NCI-H2196 (cell line): ENCODE data around the gene RASGEF1C.
A peak's percentile ranks its signal among the peaks of the same experiment; 100 is the strongest.

Experiments
- DNase-seq: peaks from one replicate; lab custom pipeline; 2025; ENCODE audit not compliant: unreplicated experiment; lab: John Stamatoyannopoulos, UW

Gene RASGEF1C

DNA sequence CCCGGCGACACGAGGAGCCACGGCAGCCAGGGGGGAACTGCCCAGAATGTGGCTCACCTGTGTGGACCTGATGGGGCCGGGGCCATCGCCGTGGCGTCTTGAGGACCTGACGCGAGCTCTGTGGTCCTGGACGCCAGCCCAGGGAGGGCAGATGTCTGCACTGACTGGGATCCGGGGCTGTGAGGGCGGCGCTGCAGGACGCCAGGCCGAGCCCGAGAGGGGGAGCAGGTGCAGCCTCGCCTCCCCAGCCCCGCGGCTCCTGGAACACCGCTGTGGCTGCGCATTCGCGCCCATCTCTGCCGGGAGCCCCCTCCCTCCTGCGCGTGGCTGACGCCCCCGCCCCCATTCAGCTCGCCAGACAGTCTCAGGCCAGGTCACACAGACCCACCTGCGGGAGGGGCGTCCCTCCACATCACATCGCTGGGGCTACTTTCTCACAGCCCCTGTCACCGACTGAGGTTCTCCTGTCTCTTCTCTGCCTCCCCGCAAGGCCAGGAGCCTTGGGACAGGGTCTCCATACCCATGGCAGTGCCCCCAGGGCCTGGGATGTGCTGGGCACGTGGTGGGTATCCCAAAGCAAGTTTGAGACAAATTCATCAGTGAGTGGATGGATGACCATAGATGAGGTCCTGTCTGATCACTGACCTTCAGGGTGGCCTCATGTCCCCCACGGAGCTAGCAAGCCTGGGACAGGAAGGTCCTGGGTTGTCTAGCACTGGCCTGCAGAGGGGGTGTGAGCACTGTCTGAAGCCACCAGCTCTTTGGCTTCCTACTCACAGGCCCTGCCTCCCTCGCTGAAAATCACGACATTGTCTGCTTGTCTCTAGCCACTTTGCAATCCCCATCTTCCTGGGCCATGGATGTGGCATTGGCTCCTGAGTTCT is 47.3 kb downstream of the RASGEF1C start:
- peak; percentile 75 for DNase-seq

DNA sequence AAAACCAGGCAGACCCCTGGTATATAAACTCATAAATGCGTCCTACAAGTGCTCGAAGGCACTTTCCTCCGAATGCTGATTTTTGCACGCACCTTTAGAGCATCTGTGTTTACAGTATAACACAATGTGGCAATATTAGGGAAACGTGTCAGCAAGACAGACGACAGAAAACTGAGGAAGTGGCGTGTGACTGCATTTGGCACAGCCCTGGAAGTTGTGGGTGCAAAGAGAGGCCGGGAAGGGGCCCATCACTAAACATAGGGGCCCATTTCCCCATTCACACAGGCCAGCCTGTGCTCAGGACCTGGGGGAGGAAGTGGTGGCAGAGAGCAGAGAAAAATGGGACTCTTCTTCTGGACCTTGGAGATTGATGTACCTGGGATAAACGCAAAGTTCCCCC is 48.2 kb downstream of the RASGEF1C start:
- no peak for DNase-seq

DNA sequence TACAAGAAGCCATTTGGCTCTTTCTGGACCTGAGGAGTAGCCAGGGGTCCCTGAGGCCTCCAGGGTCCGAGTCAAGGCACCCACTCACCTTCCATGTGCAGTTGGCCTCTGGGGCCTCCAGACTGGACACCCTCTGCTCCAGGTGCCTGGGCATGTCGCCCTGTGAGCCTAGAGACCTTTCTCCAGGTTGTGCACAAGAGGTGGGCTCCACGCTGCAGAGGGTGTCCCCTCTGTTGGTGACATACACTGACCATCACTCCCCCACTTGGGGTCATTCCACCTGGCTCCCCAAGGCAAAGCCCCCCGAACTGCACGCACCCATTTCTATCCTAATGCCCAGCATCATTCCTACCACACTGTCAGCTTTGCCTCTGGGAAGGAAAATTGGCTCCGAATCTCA is 48.8 kb downstream of the RASGEF1C start:
- no peak for DNase-seq

DNA sequence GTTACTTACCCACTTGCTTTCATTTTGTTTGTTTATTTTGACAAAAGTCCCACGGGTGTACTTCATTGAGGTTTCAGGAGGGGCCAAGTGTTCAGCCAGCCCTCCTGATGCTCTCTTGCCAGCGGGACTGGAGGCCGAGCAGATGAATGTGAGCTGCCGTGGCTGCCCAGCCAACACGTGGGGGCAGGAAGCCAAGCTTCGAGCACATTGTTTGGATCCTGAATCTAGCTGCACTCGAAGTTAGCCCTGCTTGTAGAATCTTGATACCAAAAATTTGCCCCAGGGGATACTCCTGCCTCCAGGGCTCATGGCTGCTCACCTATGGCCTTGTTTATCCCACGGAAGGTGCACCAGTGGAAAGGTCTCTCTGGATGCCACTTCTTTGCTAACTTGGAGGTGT is 49.3 kb downstream of the RASGEF1C start:
- no peak for DNase-seq

DNA sequence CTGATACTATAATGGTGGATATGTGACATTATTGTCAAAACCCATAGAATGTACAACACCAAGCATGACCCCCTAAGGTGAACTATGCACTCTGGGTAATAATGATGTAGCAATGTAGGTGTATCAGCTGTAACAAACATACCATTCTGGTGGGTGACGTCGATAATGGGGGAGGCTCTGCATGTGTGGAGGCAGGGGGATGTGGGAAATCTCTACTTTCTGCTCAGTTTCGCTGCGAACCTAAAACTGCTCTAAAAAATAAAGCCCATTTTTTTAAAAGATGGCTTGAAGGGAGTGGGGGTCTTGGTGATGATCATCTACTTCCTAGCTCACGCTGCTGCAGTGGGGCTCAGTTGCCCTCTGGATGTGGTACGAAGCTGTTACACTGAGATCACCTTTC is 51.1 kb downstream of the RASGEF1C start:
- no peak for DNase-seq

DNA sequence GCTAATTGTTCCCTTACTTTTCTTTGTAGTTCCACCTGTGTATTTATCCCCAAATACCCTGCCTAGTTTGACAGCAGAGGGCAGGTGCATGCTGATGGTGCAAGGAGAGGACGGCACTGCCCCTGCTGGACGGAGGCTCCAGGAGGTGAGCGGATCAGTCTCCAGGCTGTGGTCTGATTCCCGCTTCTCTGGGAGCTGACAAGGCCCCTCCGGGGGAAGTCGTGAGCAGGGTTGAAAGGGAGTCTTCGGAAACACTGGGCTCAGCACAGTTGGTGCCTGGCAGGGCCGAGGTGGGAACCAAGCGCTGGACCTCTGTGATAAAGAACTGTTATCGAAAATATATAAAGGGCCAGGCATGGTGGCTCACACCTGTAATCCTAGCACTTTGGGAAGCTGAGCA is 52.9 kb downstream of the RASGEF1C start:
- no peak for DNase-seq

DNA sequence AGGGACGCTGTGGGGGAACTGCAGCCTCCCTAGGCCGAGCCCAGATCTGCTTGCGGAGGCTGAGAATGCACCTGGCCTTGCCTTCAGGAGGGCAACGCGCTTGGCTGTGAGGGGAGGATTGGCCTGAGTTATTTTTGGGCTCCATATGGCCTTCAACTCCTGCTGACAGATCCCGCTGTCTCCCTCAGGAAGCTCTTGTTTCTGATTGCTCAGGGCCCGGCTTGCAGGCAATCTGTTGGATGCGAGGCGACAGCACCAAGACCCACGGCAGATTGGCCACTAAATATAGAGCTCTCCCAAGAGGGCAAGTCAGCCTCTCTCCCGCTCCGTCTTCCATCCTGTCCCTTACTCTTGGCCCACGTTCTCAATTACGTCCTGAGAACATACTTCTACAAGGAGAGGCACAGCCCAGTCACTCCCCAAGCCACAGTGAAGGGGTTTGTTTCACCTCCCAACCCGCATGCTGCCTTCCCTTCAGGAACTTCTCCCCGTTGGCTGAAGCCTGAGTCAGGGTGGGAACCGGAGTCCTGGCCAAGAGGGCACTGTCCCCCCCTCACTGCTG is 53.6 kb downstream of the RASGEF1C start:
- no peak for DNase-seq

DNA sequence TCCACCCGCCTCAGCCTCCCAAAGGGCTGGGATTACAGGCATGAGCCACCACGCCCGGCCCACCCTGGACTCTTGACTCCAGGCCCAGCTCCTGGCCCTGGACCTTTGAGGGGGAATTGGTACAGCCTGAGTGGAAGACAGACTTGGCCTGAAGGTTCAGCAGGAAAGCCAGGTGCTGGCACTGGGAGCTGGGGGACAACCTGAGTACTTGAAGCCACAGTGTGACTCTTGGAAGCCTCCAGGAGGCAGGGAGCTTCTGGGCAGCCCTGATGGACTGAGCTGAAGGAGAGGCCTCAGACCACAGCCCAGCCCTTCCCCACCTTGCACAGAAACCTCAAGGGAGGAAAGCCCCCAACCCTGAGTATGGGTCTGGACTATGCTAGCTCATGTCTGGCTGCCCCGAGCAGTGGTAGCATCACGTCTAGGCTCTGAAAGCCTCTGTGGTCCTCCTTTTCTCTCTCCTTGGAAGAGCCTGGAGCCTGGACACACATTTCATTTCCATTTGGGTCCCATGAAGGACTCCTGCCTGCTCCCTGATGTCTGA is 54.1 kb downstream of the RASGEF1C start:
- DNase-seq: no peak

DNA sequence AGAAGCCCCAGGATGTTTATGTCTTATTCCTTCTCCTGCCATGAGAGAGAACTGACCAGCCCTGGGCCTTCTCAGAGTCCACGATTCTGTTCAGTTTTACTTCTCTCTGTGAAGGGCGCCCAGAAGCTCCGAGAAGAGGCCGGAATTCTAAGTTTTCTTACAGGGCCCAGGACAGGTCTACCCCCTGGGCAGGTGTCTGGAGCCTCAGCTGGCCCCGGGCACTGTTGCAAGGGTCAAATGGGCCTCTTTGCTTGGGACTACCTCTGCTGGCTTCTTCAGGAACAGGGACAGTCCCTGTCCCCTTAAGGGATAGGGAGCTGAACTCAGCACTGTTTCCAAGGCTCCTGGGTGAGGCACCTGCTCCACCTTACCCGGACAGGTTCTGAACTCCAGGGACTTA is 55.0 kb downstream of the RASGEF1C start:
- no peak for DNase-seq

DNA sequence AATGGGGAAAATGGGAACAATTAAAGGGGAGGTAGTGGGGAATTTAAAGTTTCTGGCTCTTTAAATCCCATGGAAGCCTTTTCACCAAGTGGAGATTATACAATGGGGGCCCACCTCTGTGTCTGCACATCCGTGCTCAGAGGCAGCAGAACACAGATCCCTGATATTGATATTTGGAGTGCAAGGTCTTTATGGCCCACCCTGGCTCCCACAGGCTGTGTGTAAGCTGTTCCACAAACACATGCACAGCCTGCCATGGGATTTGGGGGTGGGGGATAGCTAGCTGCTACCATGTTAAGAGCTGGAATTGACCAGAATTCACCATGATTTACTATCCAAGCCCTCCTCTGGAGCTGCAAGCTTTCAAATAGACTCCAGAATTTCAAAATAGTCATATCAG is 55.9 kb downstream of the RASGEF1C start:
- no peak for DNase-seq

DNA sequence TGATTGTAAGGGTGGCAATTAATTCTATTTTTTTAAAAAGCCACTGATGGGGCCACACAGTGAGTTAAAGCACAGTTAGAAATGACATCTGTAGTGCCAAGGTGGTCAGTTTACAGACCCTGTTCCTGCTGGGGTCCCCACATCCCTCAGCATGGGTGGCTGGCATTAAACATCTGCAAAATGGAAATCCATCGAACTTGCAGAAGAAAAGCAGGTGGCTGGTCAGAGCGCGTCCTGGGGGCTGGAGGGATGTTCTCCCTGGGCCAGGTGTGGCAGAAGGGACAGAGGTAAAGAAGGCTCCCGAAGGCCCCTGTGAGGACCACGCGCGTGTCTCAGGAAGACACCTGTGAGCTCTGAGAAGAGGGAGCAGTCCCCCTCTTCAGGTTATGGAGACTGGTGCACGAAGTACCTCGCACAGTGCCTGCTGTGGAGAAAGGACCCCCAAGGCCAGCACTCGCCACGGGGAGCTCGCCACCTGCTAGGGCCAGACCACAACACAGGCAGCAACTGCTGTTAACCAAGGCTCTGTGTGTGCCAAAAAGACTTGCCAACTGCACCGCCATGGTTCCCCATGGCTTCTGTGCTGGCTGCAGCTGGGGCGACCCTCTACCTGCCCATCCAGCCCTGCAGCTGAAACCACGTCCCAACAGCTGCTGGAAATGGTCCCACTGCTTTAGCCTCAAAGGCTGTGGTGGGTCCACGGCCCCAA is 65.2 kb downstream of the RASGEF1C start:
- DNase-seq: no peak

DNA sequence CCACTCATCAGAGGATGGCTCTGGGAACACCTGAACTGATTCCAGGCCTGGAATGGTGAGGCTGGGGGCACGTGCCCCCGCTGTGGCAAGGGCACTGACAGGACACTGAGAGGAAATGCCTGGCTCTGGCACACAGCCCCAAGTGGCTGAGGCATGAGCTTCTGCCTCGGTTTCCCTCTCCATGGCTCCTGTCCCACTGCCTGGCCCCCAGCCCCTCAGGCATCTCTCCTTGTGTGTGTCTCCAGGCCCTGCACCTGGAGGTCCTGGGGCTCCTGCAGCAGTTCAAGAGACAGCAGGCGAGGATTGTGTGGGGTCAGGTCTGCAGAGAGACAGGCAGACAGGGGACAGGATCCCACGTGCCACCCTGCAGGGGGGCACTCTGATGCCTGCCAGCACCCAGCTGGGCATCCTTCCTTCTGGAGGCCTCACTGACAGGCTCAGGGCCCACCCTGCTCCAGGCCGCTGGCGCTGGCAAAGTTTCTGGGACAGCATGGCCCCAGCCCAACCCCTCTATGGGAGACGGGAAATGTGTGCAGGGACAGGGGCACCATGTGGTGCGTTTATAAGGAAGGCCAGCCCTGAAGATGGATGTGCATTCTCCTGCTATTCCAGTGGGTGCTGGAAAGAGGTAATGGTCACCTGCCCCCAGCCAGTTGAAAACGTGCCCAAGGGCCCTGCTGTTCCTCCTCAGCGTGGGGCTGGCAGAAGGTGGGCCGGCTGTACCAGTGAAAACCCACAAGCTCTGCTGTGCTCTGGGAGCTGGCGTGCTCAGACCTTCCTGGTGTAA is 66.0 kb downstream of the RASGEF1C start:
- DNase-seq: no peak

DNA sequence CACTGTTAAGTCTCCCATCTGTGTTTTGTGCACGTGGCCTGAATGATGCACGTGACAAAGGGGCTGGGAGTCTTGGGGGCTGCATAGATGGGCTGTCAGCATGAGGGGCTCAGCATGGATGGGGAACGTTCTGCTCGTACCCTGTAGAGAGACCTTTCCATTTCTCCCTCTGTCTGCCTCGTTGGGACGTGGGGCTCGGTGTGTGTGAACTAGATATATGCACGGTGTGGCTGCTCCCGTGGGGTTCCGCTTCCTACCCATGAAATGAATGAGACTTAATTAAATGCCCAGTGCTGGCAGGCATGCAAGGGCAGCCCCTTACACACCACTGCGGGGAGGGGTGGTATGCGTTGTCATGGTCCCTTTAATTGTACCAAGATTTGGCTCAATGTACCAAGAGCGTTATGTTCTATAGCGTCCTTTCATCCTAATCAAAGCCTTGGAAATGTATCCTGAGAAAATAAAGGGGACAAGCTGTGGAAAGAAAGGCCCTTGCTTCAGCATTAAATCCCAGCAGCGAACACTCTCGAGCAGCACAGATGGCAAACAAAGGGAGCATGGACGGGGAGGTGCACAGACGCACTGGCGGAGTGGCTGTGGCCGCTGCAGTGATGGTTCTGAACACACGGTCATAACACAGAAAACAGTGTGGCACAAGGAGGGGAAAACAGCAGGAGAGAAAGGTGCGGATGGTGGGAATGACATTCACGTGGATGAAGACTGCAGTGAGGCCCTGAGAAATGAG is 66.8 kb downstream of the RASGEF1C start:
- DNase-seq: no peak

DNA sequence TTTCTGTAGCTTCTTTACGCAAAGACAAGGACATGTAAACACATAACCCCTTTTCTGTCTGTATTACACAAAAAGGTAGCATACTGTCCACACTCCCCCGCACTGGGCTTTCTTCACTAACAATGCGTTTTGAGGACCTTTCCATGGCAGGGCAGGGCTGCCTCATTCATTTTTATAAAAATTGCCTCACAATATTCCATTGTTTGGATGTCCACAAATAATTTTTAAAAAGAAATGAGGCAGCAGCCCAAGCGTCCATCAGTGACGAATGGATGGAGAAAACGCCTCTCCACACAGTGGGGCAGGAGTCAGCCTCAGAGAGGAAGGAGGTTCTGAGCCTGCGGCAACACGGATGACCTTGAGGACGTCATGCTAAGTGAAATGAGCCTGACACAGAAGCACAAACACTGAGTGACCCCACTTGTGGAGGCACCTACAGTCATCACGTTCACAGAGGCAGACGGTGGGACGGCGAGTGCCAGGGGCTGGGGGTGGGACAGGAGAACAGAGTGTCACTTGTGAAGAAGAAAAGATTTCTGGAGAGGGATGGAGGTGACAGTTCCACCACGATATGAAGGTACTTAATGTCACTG is 67.8 kb downstream of the RASGEF1C start:
- DNase-seq: no peak

DNA sequence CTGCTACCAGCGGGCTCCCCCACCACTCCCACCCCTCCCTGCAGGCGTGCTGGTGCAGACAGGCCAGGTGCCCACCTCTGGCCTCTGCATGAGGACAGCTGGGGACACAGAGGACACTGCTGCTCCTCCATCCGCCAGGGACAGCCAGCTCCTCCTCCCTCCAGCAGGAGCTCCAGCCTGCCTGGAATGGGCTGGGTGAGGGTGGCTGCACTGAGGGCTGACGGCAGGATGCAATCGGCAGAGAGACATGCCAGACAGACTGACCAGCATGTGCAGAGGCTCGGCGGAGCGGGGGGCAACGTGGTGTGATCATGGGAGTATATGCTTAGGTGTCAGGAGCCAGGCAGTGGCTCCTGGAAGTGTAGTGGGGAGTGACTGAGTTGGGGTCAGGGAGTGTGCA is 68.4 kb downstream of the RASGEF1C start:
- DNase-seq: no peak

DNA sequence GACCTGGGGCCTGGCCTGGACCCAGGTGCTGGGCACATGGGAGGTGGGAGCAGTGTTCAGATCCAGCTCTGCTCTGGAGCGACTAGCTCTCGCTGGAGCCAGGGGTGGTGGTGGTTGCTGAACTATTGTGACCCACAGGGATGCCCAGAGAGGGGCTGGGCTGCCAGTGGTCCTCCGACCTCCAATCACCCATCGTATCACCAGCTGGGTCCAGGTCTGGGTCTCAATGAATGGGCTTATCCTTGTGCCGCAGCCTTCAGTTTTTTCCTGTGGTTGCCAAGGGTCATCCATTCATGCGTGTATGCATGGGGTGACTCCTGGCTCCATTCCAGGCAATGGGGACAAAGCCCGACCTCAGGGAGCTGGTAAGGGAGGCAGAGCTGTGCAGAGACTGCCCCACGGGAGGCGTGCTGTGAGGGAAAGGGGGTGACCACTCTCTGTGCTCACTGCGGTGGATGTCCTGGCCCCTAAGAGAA is 68.9 kb downstream of the RASGEF1C start:
- DNase-seq: no peak

DNA sequence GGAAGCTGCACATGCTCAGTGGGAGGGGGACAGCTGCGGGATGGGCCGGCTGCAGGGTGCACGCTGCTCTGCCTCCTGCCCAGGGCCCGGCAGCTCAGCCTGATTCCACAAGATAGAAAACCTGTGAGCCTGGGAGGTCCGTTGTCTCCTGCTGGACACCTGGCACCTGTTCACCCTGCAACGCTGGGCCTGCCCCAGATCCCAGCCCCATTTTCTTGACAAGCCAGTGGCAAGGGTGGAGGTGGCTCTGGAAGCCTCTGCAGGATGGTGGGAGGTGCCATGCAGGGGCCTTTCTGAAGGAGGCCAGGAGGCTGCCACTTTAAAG is 69.3 kb downstream of the RASGEF1C start:
- no peak for DNase-seq

DNA sequence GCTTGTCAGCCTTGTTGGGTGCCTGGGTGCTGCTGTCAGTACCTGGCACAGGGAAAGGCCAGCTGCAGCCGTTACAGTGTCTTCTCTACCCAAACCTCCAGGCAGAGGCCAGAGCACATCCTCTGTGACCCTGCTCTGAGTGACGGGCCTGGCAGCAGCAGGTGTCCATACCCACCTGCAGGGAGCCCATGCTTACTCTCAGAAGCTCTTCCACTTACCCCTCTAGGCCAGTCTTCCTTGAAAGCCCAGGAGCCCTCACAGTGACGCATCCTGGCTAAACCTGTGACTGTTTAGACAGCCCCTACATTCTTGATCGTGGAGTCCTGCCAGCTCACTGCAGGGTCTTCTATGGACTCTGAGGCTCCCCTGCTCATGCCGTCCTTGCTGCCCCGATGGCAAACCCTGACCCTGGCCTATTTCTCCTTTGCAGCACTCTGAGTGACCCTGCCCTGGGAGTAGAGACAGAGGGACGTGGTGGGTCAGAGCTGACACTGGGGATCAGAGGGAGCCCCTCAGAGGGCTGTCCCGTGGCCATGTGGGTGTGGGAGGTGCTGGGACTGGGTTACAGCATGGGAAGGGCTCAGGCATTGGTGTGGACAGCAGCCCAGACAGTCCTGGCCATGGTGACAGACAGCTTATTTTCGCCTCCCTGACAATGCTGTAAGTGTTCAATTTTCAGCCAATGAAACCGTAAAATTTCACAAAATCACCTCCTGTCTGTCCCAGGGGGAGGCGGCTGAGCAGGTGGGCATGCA is 69.9 kb downstream of the RASGEF1C start:
- no peak for DNase-seq

DNA sequence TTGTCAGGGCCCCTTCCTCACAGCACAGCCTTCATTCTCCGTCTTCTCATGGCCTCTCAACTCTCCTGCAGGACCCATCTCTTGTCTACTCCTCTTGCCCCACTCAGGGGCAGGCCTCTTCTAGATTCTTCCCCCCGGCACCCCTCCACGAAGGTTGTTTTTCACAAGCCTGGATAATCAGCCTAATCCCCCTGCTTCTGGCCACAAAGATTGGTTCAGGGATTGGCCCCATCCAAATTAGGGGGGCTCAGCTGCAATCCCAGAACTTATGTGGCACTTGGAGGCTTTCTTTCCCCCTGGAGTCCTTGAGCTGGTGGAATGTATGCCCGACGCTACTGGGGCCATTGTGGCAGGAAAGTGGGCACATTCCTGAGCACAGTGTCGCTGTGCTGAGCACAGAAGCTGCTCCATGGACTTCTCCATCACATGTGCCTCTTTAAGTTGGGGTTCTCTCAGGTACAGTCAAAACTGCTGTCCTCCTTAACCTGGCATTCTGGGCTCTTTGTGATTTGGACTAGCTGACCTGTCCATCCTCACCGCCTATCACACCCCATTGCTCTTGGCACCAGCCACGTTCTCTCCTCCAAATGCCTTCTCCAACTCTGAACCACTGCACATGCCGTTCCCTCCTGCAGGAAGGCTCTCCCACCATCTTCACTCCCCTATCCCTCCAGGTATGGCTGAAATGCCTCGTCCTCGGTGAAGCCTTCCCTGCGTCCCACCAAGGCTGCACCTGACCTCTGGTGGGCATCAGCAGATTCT is 70.6 kb downstream of the RASGEF1C start:
- no peak for DNase-seq
